ENCODE data around the gene PXDN. TPM values are rescaled to one million over a fixed set of nuclear protein-coding genes. Genes with fewer than 3 reads are reported as not detected.

PXDN gene
- total RNA-seq, 1 donor from 2014 or later: 206 TPM

DNA sequence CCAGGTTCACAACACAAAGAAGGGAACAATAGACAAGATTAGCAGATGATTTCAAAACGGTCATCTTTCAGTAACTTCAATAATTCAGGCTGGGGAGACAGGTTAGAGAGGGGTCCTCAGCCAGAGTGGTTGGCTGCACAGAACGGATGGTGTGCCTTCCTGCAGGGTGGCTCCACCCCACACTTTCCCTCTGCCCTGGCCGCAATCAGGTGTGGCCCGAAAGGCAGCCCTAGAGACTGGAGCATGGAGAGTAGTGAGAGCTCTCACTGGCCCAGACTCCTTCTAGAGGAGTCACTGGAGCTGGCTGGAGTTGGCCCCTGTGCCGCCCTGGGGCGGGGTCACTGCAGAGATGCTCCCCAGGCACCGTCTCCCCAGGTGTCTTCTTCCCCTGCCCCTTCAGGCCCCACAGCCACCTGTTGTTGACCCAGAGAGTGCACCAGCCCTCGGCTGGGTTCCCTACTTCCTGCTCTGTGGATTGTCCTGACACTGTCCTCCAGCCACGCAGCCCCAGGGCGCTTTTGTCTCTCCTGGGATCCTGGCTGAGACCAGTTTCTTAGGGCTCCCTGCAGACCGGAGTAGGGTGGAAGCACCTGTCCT is 126.8 kb downstream of the PXDN start:
- DNase-seq (ENCODE audit: low spot score): no peak

DNA sequence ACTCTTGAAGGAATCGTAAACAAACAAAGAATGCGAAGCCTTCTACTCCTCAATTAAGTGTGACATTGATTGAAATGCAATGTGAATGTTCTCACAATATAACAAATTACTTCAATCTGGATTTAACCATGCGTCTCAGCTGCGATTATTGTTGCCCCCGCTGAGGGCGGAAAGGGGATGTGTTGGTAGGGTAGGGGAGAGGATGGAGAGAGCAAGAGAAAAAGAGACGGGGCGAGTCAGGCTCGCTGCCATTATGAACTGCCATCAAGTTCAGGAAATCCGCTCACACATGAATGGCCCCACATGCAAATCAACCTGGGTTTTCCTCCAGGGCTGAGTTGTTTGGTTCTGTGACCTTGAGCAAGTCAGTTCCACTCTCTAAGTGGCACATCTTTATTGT is 129.8 kb downstream of the PXDN start:
- DNase-seq (ENCODE audit: low spot score): no peak

GRCh38 chr2:1613731-1614354 is 130.5 kb downstream of the PXDN start:
- DNase-seq (ENCODE audit: low spot score): no peak

DNA sequence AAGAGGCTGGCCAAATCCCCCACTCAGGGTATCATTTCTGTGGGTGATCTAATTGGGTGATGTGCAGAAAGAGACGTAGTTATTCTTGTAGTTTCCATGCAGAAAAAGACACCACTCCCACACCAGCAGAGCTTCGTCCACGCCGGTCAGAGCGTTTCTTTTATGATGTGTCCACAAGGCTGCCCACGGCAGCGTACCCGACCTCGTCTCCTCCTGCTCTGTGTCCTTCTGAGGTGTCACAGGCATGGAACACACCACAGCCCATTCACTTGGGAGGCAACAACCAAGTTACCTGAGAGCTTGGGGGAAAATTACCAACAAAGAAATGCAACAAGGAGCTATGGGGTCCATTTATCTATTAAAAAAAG is 131.3 kb downstream of the PXDN start:
- no peak for DNase-seq (ENCODE audit: low spot score)

DNA sequence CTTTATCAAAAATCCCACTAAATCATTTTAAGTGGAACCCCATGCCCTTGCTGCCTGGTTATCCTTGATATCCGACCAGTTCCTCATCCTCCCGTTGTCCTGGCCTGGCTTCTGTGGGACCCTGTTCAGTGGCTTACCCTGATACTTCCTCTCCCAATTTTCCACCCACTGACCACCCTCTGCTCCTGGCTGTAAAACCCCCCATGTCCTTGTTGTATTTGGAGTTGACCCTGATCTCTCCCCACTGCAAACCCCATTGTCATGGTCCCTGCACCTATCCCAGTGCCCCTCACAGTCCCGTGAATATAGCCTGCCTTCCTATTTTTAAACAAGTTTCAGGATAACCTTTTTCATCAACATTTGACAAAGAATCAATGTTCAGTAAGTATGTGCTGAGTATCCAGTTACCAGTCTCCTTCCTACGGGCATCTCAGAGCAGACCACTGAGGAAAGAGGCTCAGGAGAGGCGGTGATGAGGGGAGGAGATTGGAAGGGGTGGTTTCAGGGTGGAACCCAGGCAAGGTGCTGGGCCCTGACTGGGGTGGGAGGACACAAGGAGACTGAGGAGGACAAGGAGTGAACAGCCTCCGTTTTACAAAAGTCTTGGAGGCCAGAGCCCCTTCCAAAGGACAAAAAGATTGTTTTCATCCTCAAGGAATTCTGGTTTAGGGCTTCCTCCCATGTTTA is 131.8 kb downstream of the PXDN start:
- no peak for DNase-seq (ENCODE audit: low spot score)

DNA sequence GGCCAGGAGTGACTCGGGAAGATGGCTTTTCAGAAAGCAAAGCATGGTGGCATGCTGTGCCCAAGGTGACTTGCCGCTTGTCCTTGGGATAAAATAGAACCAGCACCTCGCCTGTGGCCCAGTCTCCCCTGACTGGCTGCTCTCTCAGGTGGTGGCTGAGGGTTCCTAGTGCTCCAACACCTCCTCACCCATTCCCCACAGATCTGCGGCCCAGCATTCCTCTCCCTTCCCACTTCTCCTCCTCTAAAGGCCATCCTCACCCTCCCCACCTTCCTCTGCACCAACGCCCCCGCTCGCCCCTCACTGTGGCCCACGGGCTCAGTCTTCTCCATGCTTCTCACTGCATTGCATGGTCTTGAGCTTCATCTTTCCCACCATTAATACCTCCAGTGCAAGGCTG is 132.4 kb downstream of the PXDN start:
- no peak for DNase-seq (ENCODE audit: low spot score)

DNA sequence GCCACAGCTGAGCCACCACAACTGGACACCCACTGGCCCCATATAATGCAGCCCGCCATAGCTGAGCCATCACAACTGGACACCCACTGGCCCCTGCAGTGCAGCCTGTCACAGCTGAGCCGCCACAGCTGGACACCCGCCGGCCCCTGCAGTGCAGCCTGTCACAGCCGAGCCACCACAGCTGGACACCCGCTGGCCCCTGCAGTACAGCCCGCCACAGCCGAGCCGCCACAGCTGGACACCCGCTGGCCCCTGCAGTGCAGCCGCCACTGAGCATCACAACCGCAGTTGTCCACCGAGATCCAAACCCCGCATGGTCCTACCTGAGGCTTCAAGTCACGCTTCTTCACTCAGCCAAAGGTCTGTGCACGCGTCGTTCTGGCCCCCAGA is 134.2 kb downstream of the PXDN start:
- DNase-seq (ENCODE audit: low spot score): no peak

GRCh38 chr2:1609485-1610095 is 134.7 kb downstream of the PXDN start:
- no peak for DNase-seq (ENCODE audit: low spot score)

DNA sequence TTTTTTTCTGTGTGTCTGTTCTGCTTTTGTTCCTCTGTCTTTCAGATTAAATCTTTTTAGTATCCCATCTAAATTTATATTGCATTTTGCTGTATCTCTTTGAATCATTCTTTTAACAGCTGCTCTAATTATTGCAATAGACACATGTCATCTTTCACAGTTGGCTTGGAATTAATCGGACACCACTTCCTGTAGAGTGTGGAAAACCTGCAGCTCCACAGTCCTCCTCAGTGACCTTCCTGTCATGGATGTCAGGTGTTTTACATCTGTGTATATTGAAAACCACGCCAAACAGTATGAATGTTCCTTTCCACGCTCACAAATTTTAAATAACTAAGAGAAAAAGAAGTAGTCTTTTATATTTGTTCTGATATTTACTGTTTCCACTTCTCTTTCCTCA is 135.3 kb downstream of the PXDN start:
- no peak for DNase-seq (ENCODE audit: low spot score)

DNA sequence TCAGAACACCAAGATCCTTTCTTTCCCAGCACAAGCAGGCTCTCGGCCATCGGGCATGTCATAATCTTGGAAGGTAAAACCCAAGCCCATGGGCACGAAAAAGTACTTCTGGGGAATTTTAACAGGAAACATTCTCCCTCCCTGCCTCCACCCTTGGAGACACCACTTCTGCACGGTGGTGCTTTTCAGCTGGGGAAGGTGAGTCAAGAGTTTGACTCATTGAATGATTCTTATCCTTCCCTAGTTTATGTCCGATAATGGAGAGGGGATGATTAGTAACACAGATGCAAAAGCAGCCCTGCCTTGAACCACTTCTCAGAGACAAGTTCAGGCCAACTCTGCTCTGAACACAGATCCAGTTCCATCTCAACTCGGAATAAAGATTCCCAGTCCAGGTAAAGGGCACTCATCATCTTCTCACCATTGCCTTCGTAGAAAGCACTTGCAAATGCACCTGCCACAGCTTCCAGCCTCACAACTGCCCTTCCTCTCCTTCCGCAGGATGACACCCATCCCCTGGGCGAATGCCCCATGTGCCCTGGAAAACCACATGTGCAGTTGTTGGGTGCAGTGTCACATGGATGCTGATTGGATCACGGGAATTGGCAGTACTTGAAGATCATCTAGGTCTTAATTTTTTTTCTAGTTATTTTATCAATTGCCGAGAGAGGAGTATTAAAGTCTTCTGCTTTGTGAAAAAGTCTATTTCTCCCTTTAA is 136.2 kb downstream of the PXDN start:
- DNase-seq (ENCODE audit: low spot score): no peak

GRCh38 chr2:1607236-1607920 is 136.9 kb downstream of the PXDN start:
- DNase-seq (ENCODE audit: low spot score): no peak

- no peak for DNase-seq (ENCODE audit: low spot score)
Measured at GRCh38 chr2:1606421-1607235, 137.7 kb downstream of the PXDN start.

GRCh38 chr2:1606046-1606400 is 138.3 kb downstream of the PXDN start:
- no peak for DNase-seq (ENCODE audit: low spot score)

GRCh38 chr2:1605102-1606045 is 138.9 kb downstream of the PXDN start:
- DNase-seq (ENCODE audit: low spot score): no peak

DNA sequence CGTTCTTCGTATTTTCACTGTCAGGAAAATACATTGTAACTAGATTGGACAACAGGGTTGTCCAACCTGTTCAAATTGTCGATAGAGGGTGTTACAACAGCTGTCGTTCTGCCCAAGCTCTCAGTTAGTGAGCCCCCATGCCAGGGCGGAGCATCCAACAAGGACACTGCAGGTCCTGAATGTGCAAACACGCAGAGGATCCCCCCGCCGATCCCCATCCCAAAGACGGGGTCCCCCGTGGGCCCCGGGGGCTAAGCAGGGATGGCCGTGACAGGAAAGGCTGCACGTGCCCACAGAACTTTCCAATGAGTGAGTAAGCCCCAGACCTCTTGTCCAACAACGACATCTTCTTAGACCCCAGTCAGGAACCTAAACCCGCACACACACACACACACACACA is 140.8 kb downstream of the PXDN start:
- no peak for DNase-seq (ENCODE audit: low spot score)

- DNase-seq (ENCODE audit: low spot score): no peak
Measured at GRCh38 chr2:1603059-1603458, 141.3 kb downstream of the PXDN start.

DNA sequence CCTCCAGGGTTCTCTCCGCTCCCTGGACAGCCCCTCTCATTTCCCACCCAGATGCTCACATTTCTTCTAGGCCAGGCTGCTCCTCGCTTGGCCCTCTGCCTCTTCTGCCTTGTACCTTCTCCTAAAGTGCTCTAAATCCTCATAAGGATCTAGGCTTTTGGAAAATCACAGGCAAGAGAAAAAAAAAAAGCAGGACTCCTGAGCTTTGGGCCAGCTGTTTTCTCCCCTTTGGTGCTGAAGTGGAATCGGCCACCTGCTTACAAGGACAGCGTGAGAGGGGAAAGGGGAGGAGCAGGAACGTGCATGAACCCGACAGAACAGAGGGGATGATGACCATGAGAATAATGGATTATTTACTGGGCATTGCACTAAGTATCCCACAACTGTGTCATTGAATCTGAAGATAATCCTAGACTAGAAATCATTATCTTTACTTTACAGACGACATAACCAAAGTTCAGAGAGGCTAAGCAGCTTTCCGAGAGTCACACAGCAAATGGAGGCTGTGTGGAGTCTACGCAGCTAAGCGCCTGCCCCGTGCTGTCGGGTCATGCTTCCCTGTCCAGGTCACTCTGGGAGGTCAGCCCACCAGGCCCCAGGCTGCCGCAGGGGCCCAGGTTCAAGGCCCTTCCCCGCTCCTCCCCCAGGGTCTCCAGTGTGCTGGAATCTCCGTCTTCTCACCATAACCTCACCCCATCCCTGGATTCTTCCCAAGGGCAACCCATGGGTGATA is 141.9 kb downstream of the PXDN start:
- DNase-seq (ENCODE audit: low spot score): no peak

DNA sequence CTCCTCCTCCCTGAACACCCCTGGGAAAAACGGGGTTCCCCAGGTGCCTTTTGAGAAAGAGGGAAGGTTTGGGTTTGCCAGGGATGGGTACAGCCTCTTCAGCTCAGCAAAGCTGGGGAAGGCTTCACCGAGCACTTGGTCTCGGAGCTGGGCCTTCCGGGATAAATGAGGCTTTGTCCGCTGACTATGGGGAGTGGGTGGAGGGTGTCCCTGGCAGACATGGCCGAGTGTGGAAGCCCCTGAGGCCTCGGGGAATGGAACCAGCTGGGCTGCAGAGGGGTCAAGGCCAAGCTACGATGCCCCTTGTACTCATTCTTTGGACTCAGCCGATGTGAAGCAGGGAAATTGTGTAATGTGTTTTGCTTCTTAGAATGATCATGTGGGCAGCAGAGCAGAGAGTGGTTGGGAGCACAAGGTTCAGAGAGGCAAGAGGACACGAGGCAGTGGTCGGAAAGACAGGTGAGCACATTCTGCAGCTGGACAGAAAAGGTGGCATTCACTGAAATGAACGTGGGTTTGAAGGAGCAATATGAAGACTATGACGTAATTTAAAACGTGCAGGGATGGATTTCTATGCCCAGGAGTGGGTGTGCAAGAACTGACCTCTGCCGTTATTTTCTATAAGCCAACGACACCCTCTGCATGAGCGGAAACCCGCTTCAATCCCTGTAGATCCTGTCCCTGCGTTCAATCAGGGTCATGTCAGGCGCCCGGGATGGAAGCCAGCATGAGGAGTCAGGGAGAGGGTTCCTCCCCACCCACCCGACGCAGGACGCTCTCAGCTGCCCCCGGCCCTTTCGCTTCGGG is 142.6 kb downstream of the PXDN start:
- no peak for DNase-seq (ENCODE audit: low spot score)
